NCI-H146 treated with DMSO at 0.1 percent for 48 hours (cell line): ENCODE results near the gene MRPS18C.

Experiments
- DNase-seq: peaks from one replicate; lab custom pipeline; 2025; ENCODE audit not compliant: unreplicated experiment; lab: John Stamatoyannopoulos, UW

MRPS18C gene

DNA sequence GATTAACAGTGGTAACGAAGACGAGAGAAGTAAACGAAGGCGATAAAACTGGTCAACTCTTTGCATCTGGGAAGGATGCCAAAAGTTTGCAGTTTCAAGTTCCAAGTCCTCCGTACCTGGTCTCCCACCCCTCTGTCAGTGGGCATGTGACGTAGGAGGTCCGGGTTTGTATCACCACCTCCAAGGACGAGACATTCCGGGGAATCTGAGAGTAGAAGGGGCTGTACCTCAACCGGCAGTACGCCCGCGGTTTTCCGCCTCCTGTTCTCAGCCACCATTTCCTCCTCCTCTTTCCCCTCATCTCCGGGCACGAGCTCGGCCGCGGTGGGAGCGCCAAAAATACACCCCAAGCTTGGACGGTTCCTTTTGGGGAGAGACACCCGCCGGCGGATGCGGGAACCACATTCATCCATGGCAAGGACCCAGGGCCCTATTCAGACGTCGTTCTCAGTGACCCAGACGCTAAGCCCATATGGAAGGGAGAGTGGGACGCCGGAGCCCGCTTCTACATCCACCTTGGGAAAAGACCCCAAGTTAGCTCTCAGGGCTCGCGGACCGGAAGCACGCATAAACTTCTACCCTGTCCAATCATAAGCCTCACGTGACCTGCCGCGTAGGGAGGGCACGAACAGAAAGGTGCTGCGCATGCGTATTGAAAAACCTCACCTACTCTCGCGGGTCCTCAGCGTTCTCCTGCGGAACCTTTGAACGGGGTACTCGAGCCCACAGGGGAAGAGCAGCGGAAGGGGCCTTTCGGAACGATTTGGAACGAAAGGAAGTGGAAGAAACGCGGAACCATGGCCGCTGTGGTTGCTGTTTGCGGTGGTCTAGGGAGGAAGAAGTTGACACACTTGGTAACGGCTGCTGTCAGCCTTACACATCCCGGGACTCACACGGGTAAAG, at the start of gene MRPS18C, which contains the start of gene HELQ:
Gene MRPS18C, plus strand, starts transcription at position 778 of the 903 bp plus-strand sequence. Its CDS starts 20 bp downstream, at position 798.
Gene HELQ, minus strand, starts transcription at position 543 of the 903 bp plus-strand sequence. Its CDS starts 130 bp downstream, at position 413.
- DNase-seq, result peak; percentile 73

DNA sequence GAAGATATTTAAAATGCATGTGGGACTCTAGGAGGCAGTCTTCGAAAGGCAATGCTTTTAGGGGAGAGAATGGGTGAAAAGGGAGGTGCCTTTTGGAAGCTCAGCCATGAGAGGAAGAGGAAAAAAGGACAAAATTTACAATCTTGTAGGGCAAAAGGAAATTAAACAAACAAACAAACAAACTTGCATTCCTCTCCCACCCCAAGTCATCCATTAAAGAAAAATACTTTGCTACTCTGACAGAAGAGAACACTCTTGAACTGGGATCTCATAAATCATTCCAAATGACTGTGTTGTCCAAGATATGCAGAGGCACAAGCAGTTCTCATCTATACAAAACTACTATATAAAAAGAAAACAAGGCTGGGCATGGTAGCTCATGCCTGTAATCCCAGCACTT, 47.0 kb upstream of the MRPS18C start:
- no peak for DNase-seq

DNA sequence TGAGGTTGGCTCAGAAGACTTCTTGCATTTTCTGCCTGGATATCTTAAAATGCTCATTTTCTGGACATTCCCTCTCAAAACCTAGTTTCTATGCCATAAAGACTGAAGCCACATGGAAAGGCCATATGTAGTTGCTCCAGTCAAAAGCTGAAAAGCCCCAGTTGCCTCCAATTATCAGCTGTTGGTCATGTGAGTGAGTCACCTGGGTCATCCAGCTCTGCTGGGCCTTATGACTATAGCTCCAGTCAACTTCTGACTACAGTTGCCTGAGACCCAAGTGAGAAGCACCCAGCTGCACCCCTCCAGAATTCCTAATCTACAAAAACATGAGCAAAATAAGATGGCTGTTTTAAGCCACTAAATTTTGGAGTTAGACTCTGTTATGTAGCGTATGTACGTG, 42.2 kb upstream of the MRPS18C start:
- no peak for DNase-seq

DNA sequence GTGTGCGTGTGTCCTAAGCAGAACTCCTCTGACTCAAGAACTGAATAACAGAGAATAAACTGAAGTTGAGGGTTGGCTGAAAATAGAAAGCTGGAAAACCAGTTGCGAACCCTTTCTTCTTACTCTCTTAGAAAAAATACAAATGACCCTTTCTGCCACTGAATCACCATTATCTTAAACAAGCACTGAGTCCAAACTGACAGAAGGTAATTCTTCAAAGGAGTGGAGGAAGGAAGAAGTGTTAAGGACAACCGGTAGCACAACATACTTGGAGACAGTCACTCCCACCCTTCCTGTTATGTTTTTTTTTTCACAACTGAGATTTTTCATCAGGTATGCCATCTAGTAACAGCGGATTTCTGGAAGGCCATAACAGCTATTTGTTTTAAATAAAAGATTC, 38.3 kb upstream of the MRPS18C start:
- no peak for DNase-seq

DNA sequence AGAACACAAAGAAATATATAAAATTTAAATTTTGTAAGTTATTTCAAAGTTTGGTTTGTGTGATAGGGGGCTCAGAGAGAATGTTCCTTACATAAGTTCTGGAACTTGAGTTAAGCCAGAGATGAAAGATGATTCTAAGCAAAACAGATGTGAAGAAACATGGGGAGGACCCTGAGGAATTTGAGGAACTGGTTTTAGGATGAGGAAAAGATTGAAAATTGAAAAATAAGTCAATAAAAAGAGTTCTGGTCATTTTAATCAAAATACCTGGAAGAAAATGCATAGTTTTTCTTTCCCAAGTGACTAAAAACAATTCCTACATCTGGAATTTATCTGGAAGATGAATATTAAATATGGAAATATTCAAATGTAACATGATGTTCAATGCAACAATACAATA, 37.6 kb upstream of the MRPS18C start:
- DNase-seq, result no peak

DNA sequence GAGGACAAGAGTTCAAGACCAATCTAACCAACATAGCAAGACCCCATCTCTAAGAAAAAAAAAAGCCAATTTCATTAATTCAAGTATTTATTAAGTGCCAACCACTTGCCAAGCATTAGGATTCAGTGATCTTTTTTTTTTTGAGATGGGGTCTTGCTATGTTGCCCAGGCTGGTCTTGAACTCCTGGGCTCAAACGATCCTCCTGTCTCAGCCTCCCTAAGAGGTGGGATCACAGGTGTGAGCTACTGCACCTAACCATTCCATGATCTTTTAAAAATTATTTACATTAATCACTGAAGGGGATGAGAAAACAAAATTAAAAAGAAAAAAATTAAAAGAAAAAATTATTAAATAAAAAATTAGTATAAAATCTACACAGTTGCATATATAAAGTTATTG, 24.7 kb upstream of the MRPS18C start:
- DNase-seq, result no peak

DNA sequence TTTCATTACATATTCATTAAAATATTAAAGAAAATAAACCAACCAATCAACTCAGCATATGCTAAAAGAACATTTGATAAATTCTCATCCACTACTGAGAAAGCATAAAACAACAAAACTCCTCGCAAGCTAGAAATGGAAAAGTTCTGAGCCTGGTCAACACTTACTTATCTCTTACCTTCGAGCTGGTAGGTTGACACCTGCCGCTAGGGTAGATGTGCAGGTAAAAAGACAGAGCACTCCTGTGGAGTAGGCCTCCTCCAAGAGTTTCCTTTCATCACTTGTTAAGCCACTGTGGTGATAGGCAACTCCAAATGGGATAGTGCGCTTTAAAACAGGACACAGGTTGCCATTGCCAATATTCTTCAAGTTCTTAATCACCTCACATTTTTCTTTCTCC, 19.2 kb upstream of the MRPS18C start:
- no peak for DNase-seq

DNA sequence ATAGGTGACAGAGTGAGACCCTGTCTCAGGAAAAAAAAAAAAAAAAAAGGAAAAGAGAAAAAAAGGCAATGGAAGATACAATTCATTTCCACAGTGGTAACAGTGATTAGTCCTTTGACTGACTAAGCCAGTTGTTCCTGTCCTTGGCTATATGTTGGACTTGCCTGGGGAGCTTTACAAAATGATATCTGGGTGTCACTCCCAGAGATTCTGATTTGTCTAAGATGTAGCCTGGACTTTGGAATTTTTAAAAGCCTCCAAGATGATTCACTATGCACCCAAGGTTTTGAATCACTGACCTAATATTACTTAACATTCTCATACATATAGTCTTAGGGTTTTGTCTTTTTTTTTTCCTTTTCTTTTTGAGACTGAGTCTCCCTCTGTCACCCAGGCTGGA, 17.1 kb upstream of the MRPS18C start:
- DNase-seq, result no peak

DNA sequence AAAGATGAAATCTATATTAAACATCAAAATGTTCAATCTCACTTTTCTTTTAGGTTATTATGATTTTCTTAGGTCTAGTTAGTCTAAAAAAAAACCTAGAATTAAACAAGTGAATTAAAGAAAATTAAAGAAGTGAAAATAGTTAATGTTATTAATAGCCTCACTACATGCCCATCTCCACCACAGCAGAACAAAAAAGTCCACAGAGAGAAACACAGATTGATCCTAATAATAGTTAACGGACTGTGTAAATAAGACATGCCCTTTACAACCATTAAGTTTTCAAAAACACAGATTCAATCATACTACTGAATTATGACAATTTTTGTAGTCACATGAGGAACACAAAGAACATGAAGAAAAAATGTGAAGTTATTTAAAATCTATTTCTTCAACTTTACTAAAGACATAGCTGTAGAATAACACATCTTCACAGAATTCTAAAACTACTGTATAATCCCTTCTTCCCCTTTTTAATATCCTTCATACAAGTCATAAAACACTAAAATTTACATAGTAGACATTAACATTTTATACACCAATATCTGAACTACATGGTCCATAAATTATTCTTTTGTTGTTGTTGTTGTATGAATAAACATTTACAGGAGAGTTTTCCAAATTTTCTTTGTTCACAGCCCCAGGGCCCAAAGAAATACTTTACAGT, 15.6 kb upstream of the MRPS18C start:
- no peak for DNase-seq

DNA sequence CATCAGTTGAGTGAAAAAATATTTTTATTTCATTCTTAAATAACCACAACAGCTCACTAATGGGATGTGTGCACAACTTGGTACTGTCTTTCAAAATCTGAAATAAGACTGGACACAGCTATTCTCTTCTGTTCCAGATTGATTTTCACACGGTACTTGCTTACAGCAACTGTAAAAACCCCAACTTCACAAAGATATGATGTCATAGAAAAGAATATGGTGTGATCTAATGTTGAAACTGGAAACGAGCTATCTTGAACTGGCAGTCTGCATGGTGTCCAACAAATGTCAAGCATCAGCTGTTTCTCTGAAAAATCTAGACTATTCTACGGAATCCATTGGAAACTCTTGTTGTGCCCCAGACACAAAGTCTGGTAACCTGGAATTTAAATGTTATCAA, 15.0 kb upstream of the MRPS18C start:
- DNase-seq, result no peak

DNA sequence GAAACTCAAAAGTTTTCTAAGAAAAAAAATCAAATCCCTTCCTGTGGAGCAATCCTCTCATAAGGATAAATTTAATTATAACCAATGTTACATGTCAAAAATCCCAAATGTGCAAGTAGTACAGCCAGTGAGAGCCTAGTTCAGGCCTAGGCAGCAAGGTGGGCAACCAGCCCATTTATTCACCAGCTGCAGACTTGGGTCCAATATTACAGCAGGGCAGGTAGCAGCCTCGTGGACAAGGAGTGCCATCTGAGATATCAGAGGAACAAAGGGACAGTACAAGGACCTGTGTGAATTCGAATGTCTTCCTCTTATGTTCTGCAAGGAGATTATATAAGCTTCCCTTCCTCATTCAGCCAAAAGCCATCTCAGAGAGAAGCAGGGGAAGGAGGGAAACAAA, 6.8 kb upstream of the MRPS18C start:
- DNase-seq, result no peak

DNA sequence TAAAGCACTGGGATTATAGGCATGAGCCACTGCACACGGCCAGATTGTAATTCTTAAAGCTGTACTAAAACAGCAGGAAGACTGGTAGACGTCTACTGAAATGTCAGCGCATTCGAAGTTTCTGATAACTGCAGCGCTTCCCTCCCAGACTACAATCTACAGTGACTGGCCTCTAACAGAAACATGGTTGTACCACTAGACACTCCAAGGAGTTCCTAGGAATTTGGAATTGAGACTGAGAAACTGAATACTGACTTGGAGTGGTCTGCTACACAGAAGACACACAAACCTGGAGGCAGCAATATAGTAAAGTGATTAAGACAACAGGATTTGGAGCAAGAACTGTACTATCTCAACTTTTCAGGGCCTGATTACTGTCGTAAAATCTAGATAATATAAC, 1.2 kb upstream of the MRPS18C start:
- DNase-seq, result no peak

DNA sequence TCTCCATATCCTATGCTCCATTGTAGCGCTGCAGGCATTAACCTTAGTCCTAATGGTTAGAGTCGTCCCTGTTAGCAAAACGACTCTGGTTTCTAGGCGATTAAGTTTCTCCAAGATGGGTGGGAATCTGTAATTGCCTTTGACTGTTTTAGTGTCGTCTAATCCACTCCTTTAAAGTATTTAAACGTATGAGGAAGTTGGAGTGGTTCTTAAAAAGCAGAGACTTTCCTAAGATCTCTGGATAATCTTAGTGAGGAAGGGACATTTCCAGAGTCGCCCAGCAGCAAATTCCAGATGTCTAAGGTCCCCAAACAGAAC, 285 bp downstream of the MRPS18C start:
- no peak for DNase-seq

DNA sequence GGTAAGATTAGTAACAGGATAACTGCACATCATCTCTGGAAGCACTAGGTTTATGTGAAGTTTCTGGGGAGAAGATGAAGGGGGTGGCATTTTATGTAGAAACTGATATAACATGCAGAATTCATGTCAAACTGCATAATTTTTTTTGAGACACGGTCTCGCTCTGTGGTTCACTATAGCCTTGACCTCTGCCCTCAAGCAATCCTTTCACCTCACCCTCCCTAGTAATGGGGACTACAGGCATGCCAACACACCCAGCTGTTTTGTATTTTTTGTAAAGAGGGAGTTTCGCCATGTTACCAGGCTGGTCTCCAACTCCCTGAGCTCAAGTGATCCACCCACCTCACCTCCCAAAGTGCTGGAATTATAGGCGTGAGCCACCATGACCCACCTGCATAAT, 17.6 kb downstream of the MRPS18C start:
- no peak for DNase-seq

DNA sequence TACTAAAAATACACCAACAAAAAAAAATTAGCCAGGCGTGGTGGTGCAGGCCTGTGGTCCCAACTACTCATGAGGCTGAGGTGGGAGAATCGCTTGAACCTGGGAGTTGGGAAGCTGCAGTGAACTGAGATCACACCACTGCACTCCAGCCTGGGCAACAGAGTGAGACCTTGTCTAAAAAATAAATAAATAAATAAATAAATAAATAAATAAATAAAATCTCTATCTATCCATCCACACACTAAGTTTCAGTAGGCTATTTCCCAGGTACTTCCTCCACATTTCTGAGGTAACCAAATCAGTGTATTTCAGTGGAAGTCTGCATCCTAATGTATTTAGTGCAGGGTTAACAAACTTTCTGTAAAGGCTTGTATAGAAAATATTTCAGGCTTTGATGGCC, 18.1 kb downstream of the MRPS18C start:
- no peak for DNase-seq

DNA sequence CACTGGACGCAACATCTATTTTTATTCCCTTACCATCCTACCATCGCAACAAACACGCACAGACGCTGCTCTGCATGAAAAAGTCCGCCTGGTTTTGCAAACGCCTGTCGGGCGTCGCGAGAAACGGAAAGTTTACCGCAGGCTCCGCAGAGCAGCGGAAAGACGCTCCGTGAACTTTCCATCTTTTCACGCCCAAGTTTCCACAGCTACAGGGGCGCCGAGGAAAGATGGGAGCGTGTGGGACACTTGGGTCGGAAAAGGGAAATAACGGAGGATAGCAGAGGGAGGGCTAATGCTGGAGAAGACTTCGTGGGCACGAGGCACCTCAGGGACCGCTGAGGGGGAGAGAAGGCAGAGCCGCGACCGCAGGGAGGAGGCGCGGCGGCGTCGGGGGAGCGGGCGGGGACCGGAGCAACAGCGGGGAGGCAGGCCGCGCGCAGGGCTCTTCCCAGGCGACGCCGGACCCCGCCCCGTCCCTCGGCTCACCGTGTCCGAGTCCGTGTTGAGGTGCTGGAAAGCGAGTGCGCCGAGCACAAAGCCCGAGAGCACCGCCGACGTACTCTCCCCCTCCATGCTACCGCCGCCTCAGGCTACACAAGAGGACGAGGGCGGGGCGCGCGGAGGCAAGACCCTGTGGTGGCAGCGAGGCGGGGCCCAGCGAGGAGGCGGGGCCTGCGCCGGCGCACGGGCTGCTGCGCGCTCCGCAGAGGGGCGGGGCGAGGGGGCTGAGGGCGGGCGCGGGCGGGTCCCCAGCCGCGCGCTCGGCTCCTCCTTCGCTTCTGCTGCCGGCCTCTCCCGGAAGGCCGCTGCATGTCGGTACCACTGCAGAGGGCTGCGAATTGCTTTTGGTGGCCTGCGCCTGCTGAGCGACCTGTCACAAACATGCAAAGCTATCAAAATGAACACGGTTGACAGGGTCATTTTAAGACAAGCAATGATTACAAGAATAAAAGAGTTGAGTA, 28.9 kb downstream of the MRPS18C start, which contains the start of gene ABRAXAS1:
Gene ABRAXAS1, minus strand, starts transcription at position 601 of the 962 bp plus-strand sequence. Its CDS starts 28 bp downstream, at position 573.
- DNase-seq, result peak; percentile 32

DNA sequence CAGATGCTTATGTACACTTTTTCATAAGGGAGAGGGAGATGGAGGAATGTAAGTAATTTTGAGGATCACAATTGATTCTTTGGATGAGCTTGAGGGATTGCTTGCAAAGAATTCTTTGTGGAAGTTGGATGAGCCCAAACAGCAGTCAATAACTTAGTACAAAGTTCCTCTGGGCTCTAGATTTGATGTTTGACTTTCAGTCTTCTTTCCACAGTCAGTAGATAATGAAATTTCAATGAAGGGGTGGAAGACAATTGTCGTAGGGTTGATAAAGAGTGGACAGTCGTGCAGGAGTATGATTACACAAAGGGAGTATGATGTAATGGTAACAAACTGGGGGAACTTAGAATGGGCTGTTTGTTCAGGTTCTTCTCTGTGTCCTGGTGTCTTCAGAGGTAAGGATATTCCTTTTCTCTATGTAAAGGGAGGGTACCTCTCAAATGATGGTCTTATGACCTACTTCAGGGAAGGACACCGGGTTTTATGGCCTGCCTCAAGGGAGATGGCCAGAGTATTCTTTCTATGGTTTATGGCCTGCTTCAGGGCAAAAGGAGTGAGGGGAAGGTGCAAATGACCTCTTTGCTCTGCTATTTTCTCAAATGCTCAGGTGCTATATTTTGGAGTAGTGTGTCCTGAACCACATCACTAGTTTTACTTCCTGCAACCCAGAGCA, 30.7 kb downstream of the MRPS18C start:
- DNase-seq, result no peak

DNA sequence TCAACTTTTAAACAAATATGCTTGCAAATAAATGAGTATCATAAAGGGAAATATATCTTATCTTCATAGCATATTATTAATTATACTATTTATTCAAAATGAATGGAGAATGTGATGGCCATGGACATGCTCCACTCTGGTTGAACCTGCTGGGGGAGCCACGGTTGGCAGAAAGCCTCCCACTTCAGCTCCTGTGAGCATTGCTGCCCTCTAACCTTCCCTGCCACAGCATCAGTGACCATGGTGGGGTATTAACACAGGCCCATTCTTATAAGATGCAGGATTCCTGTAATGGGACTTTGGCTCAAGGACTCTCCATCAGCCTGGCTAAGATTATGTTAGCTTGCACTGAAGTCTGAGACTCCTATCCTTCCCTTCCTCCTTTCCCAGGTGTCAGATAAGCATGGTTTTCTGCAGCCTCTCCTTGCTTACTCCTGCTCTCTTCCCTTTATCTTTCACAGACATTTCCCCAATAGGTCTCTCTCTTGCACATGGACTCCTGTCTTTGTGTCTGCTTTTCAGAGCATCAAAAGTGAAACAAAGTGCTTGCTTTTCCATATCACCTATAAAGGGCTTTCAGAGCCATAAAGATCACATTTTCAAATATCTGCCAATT, 34.0 kb downstream of the MRPS18C start:
- no peak for DNase-seq

DNA sequence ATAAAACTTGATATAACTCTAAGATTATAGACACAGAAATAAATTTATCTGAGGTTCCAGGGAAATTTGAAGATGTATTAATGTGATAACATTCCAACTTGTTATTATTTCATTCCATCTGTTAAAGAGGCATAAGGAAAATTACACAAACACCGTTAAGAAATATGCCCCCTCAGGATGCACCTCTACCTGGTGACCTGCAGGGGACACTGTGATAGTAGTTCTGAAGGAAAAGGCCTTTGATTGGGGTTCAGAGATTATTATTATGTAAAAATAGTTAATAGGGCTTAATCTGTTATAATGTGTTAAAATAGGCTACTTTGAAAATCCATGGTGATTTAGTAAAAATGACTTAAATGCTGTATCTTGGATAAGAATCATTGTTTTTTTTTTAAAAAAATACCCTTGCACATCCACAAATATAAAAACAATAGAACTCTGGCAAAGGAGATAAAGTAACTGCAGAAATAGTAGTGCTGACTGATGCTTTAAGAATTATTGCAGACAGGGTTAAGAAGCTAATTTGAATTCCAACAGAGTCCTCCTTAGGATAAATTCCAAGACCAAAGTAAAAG, 35.1 kb downstream of the MRPS18C start:
- no peak for DNase-seq
